GM12878 (cell line): ENCODE data around the gene AMBRA1. TPM values are rescaled to one million over a fixed set of nuclear protein-coding genes. Genes with fewer than 3 reads are reported as not detected.

ENCODE experiments used
- ATAC-seq: fragments of 200-7000 bp; cut with Tn5 transposase; 3 replicates; pipeline ENCODE4 v1.9.1; 2020; ENCODE audit warnings: mild to moderate bottlenecking, moderate library complexity
- BruUV-seq: library from RNA; stranded (reverse); fragments of 400-500 nt; replicated peaks from 2 replicates; lab custom pipeline; 2021; lab: Mats Ljungman, UMichigan
- CTCF ChIA-PET: fragments of 300-600 bp; sonication (Branson Sonifier 250); formaldehyde crosslinking; extraction: SDS; loops from one replicate; lab custom pipeline; 2021; ENCODE audit warnings: inconsistent platforms; lab: Yijun Ruan, JAX
- POLR2A ChIA-PET: fragments of 350-600 bp; formaldehyde crosslinking; extraction: SDS; loops from one replicate; lab custom pipeline; 2021; ENCODE audit warnings: inconsistent platforms; lab: Charles Lee
- RAD21 ChIA-PET: fragments of 300-600 bp; sonication (Branson Sonifier 250); formaldehyde crosslinking; loops from one replicate; lab custom pipeline; 2023; ENCODE audit warnings: antibody characterized with exemption; ENCODE audit not compliant: unreplicated experiment; lab: Charles Lee
- SMC1A ChIA-PET: fragments of 300-600 bp; sonication (Branson Sonifier 250); formaldehyde crosslinking; loops from one replicate; lab custom pipeline; 2023; ENCODE audit not compliant: unreplicated experiment, uncharacterized antibody; lab: Charles Lee
- DNase-seq: peaks from one replicate; pipeline ENCODE4 v3.0.0-alpha.2; 2011; ENCODE audit warnings: low read depth, low spot score
- FAIRE-seq: peaks from 3 replicates; lab custom pipeline; 2011; peaks lifted over from hg19 to GRCh38; lab: Jason Lieb, UNC
- H2AFZ ChIP-seq: 2 replicates; pipeline ENCODE4 v1.6.0; 2011; ENCODE audit warnings: low read depth, low read length, control low read depth; ENCODE audit not compliant: control insufficient read depth
- H3K27ac ChIP-seq: 2 replicates; pipeline ENCODE4 v1.5.1; 2011; ENCODE audit warnings: control low read depth; ENCODE audit not compliant: control insufficient read depth, insufficient read depth
- H3K27me3 ChIP-seq, 2 experiments: replicated peaks in 1 of 2; 2 replicates each; pipeline versions ENCODE4 v1.6.0 to v1.6.1; 2011; ENCODE audit warnings: low read length in 1 of 2; ENCODE audit not compliant: control insufficient read depth in 2 of 2, insufficient read depth in 2 of 2
- H3K36me3 ChIP-seq, 2 experiments: 2 replicates each; pipeline ENCODE4 v1.5.1; 2011; ENCODE audit warnings: low read length in 1 of 2; ENCODE audit not compliant: control insufficient read depth in 2 of 2, insufficient read depth in 2 of 2
- H3K4me1 ChIP-seq: 2 replicates; pipeline ENCODE4 v1.6.1; 2011; ENCODE audit warnings: mild to moderate bottlenecking, low read length, moderate library complexity, mixed read lengths; ENCODE audit not compliant: control insufficient read depth, insufficient read depth
- H3K4me2 ChIP-seq: 2 replicates; pipeline ENCODE4 v1.6.0; 2011; ENCODE audit warnings: control low read depth; ENCODE audit not compliant: control insufficient read depth, insufficient read depth
- H3K4me3 ChIP-seq: fragments of 200-600 bp; sonication (generic); 2 replicates; pipeline ENCODE4 v1.5.1; 2016
- H3K79me2 ChIP-seq: 2 replicates; pipeline ENCODE4 v1.6.0; 2011; ENCODE audit warnings: low read length; ENCODE audit not compliant: control insufficient read depth, insufficient read depth
- H3K9ac ChIP-seq: 2 replicates; pipeline ENCODE4 v1.8.0; 2011; ENCODE audit warnings: low read length, control low read depth, mixed read lengths; ENCODE audit not compliant: control insufficient read depth, insufficient read depth
- H3K9me3 ChIP-seq: replicated peaks from 3 replicates; pipeline ENCODE4 v1.5.1; 2011; ENCODE audit warnings: mild to moderate bottlenecking, low read length; ENCODE audit not compliant: control insufficient read depth, insufficient read depth
- H4K20me1 ChIP-seq: 2 replicates; pipeline ENCODE4 v1.6.0; 2011; ENCODE audit not compliant: control insufficient read depth, insufficient read depth
- BCLAF1 ChIP-seq: fragments of 450-650 bp; IDR thresholded peaks from 2 replicates; pipeline ENCODE4 v1.6.1; 2017; ENCODE audit warnings: antibody characterized with exemption, mild to moderate bottlenecking, moderate library complexity
- CTCF ChIP-seq, 3 experiments: IDR thresholded peaks in 2 of 3; conservative IDR thresholded peaks in 1 of 3; 2 replicates each; pipeline ENCODE4 v1.5.1; 2011; ENCODE audit warnings: low read depth in 3 of 3, low read length in 3 of 3, mild to moderate bottlenecking in 3 of 3, control low read depth in 2 of 3, moderate library complexity in 2 of 3, inconsistent platforms in 1 of 3, mixed read lengths in 1 of 3; ENCODE audit not compliant: control insufficient read depth in 2 of 3, insufficient read depth in 1 of 3; ENCODE audit errors: extremely low read depth in 1 of 3
- EP300 ChIP-seq, 2 experiments: fragments of 150-350 bp in 1 of 2; IDR thresholded peaks; 2 replicates each; pipeline ENCODE4 v1.6.1; 2011 to 2012; ENCODE audit warnings: low read depth in 2 of 2, low read length in 2 of 2, borderline replicate concordance in 1 of 2, improper control_type of control experiment in 1 of 2, inconsistent platforms in 1 of 2; ENCODE audit not compliant: control insufficient read depth in 1 of 2
- FOS ChIP-seq: IDR thresholded peaks from 3 replicates; pipeline ENCODE4 v1.6.1; 2011; ENCODE audit warnings: borderline replicate concordance; ENCODE audit not compliant: insufficient read length; ENCODE audit errors: extremely low read depth
- FOXK2 ChIP-seq: fragments of 450-650 bp; IDR thresholded peaks from 2 replicates; pipeline ENCODE4 v1.6.1; 2017; ENCODE audit warnings: mild to moderate bottlenecking, moderate library complexity
- JUNB ChIP-seq: IDR thresholded peaks from 2 replicates; pipeline ENCODE4 v1.6.1; 2016; ENCODE audit warnings: antibody characterized with exemption, mild to moderate bottlenecking
- MYC ChIP-seq: IDR thresholded peaks from 2 replicates; pipeline ENCODE4 v1.6.1; 2011; ENCODE audit warnings: mild to moderate bottlenecking, low read length, moderate library complexity, inconsistent platforms; ENCODE audit not compliant: insufficient read depth, insufficient replicate concordance, insufficient read length, severe bottlenecking
- PAX5 ChIP-seq: IDR thresholded peaks from 2 replicates; pipeline ENCODE4 v1.6.1; 2011; ENCODE audit warnings: low read depth, low read length, borderline replicate concordance
- POLR2AphosphoS5 ChIP-seq: IDR thresholded peaks from 2 replicates; pipeline ENCODE4 v1.6.1; 2011; ENCODE audit warnings: mild to moderate bottlenecking, low read length, inconsistent platforms
- RAD21 ChIP-seq: IDR thresholded peaks from 2 replicates; pipeline ENCODE4 v1.6.1; 2011; ENCODE audit warnings: mild to moderate bottlenecking, low read depth, low read length, moderate library complexity; ENCODE audit not compliant: insufficient read depth
- SUZ12 ChIP-seq: fragments of 200-600 bp; sonication (generic); IDR thresholded peaks from one replicate; pipeline ENCODE4 v1.6.1; 2018; ENCODE audit warnings: antibody characterized with exemption, mild to moderate bottlenecking; ENCODE audit not compliant: unreplicated experiment
- TARDBP ChIP-seq: IDR thresholded peaks from 2 replicates; pipeline ENCODE4 v1.6.1; 2016; ENCODE audit warnings: borderline replicate concordance
- ZNF274 ChIP-seq: IDR thresholded peaks from one replicate; pipeline ENCODE4 v1.8.0; 2011; ENCODE audit not compliant: insufficient read length, insufficient read depth
- ZSCAN29 ChIP-seq: fragments of 450-650 bp; IDR thresholded peaks from 2 replicates; pipeline ENCODE4 v1.6.1; 2017; ENCODE audit warnings: mild to moderate bottlenecking, moderate library complexity
- WGBS: methylation state at CpG from one replicate; pipeline ENCODE4 v1.1.6; 2016; ENCODE audit warnings: low lambda C conversion rate; ENCODE audit not compliant: insufficient replicate concordance, insufficient coverage; ENCODE audit errors: missing lambda C conversion rate; 5-methylcytosine and 5-hydroxymethylcytosine counted together
- in situ Hi-C: fragments of 300-500 bp; cut with MboI; formaldehyde crosslinking; loops from 9 replicates; pipeline ENCODE4 v1.14.3; 2018; ENCODE audit warnings: mixed read lengths
- intact Hi-C: fragments of 100-400 bp; cut with micrococcal nuclease; formaldehyde crosslinking; loops from one replicate; pipeline ENCODE4 v1.14.2; 2022; ENCODE audit not compliant: unreplicated experiment
- polyA plus RNA-seq, 11 experiments: library from polyadenylated mRNA; depleted of rRNA in 4 of 11; unstranded in 6 of 11; stranded (reverse) in 5 of 11; fragments of >200 nt; fragmentation: Nextera tagmentation in 4 of 11; fragmentation: Illumina TruSeq in 1 of 11; extraction: Ambion mirVana in 4 of 11; extraction: Trizol in 1 of 11; gene quantifications; 1 replicate in 1 of 11; 2 replicates in 10 of 11; pipeline versions ENCODE4 v1.2.1 to v1.2.3, GENCODE V29; 2011 to 2016; ENCODE audit warnings: inconsistent platforms in 2 of 11, missing spikeins in 2 of 11, low read depth in 1 of 11
- total RNA-seq, 4 experiments: library from RNA; depleted of rRNA in 3 of 4; stranded (reverse); fragments of >200 nt in 3 of 4; fragmentation: Illumina TruSeq in 1 of 4; extraction: Trizol in 1 of 4; gene quantifications; 2 replicates each; pipeline versions ENCODE4 v1.2.1 to v1.2.3, GENCODE V29; 2013 to 2021
- TF ChIP-seq, protein P1 (sequence below): fragments of 450-650 bp; IDR thresholded peaks from 2 replicates; pipeline ENCODE4 v1.6.1; 2017; ENCODE audit warnings: low read depth, mild to moderate bottlenecking, moderate library complexity

Gene AMBRA1
- total and polyA plus RNA-seq, 10 of the 15 experiments (the other 5 are each of a cell fraction or from before 2014, with no cell fraction given) = 0.57 to 34.3 (median 13.7) TPM

- WGBS = 61% methylated on average over 4 of the region's 4 CpGs
- CTCF ChIA-PET = interaction anchor here (0.5 to 6.7 kb wide), 8 partner anchors 21 to 224 kb away, joined by 3 to 94 read pairs (median 4); partner anchors contain the start of gene ATG13
- in situ Hi-C loops = loop anchor here (10.0 kb wide), 1 partner anchor 142 kb away; no protein-coding TSS in a partner anchor
- Histone ChIP-seq H3K27me3 (peaks cover 10 to 12% of the 10 kb centered on the region in 2 experiments), H3K4me1 (peaks cover 6% of the 10 kb centered on the region), H2AFZ (no peak overlapping the region), H3K9ac (no peak overlapping the region), H3K4me2 (0 out of 2 replicates have a peak overlapping the region, but pooled peaks have one; percentile 89), H4K20me1 (no peaks in the 10 kb centered on the region), H3K4me3 (no peak overlapping the region), H3K9me3 (no peaks in the 10 kb centered on the region), H3K36me3 (peaks cover 0 to 13% of the 10 kb centered on the region in 2 experiments; a peak in 3 of 4 replicates), H3K27ac (no peak overlapping the region), H3K79me2 (no peaks in the 10 kb centered on the region)
- SMC1A ChIA-PET = interaction anchor here (1.0 to 1.6 kb wide), 3 partner anchors 10 to 136 kb away, joined by 3 to 8 read pairs (median 3); no protein-coding TSS in a partner anchor
- no peak for DNase-seq
- RAD21 ChIA-PET = interaction anchor here (1.0 to 2.1 kb wide), 8 partner anchors 32 to 307 kb away, joined by 3 to 10 read pairs (median 5); partner anchors contain the start of genes ARHGAP1 and ZNF408
- no TSS peak for BruUV-seq
- FAIRE-seq = no peak
- POLR2A ChIA-PET = interaction anchor here (1.8 kb wide), 1 partner anchor 96 kb away, joined by 6 read pairs; no protein-coding TSS in a partner anchor
- no peak for ATAC-seq
- intact Hi-C loops = no loop called here
- TF ChIP-seq MYC (no peak), EP300 (IDR thresholded peaks at IDR 0.05; ENCODE audit: borderline replicate concordance in 1 of 2, control insufficient read depth in 1 of 2, low read depth in 2 of 2, low read length in 2 of 2) (no peak), TARDBP (no peak), ZSCAN29 (no peak), FOXK2 (no peak), ZNF274 (no peak), PAX5 (no peak), RAD21 (no peak), FOS (no peak), SUZ12 (no peak), CTCF (IDR thresholded peaks at IDR 0.05 in 2 of 3, conservative IDR thresholded peaks at IDR 0.05 in 1 of 3; ENCODE audit: control insufficient read depth in 2 of 3, extremely low read depth in 1 of 3, insufficient read depth in 1 of 3, low read depth in 3 of 3, low read length in 3 of 3) (no peak), BCLAF1 (no peak), POLR2AphosphoS5 (no peak), JUNB (no peak)
- TF ChIP-seq, protein P1, sequence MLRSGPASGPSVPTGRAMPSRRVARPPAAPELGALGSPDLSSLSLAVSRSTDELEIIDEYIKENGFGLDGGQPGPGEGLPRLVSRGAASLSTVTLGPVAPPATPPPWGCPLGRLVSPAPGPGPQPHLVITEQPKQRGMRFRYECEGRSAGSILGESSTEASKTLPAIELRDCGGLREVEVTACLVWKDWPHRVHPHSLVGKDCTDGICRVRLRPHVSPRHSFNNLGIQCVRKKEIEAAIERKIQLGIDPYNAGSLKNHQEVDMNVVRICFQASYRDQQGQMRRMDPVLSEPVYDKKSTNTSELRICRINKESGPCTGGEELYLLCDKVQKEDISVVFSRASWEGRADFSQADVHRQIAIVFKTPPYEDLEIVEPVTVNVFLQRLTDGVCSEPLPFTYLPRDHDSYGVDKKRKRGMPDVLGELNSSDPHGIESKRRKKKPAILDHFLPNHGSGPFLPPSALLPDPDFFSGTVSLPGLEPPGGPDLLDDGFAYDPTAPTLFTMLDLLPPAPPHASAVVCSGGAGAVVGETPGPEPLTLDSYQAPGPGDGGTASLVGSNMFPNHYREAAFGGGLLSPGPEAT = no peak
These were observed 200.6 kb downstream of the AMBRA1 start for GRCh38 chr11:46393231-46393616.
